Right forelimb (tissue), 1 donor: Measurements from ENCODE around the gene ANTXR2.

ENCODE experiments used
- DNase-seq: peaks from one replicate; pipeline ENCODE4 v3.0.0-alpha.2; 2018

The ANTXR2 gene

DNA sequence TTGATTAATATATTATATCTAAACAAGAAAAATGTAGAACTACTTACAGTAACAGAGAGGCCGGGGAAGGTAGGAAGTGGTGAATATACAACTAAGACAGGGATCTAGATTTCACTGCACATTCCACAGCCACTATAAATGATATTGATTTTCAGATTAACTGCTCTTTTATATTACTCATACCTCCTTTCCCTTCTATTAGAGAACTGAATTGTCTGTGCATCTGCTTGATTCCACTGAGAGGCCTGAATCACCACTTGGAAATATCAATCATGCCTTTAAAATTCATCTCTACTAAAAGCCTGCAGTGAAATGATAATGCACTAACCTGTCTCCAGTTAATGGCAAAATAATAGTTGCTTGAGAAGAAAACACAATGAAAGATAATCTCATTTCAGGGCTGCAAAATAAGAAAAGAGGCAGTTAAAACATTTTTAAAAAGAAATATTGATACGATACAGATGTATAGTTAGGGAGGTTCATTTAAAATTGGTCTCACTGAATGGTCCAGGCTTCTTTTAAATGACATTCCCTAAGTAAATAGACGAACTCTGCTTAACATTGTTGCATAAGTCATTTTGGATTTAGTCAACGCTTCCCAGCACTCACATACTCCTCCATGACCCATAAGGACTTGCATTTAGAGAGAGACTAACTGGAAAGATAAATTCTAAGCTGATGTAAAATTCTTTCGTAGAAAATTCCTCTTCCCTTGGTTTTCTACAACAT is 3.8 kb downstream of the ANTXR2 start:
- no peak for DNase-seq

DNA sequence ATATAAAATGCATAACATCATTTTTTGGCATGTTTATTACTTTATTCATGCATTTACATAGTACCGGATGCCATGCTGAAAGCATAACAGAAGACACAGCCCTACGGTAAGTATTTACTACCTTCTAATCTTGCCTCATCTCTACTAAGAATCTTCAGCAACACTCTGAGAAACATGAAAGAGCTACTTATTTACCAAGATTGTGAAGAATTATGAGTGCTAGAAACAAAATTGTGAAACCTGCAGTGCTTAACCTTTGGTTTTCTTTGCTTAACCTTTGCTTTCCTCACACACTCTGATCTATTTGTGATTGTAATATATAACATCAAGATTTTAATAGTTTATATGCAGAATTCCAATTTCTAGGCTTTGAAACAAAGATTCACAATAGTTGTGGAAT is 7.4 kb downstream of the ANTXR2 start:
- DNase-seq: no peak

DNA sequence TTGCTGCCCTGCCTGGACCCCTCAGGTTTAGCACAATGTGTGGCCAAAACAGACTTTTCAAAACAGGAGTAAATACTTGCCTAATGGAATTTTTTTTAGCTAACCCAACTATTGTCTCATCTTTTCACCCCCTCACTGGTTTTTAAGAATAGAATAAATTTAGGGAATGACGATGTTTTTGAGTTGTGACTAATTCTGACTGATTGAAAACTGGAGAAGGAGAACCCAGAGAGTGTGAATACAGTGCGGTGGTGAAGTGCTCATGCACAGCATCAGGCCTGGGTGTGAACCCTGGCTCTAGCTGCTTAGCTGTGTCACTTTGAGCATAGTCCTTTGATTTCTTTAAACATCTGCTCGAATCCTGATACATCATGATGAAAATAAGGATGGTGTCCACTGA is 10.5 kb downstream of the ANTXR2 start:
- DNase-seq: no peak

DNA sequence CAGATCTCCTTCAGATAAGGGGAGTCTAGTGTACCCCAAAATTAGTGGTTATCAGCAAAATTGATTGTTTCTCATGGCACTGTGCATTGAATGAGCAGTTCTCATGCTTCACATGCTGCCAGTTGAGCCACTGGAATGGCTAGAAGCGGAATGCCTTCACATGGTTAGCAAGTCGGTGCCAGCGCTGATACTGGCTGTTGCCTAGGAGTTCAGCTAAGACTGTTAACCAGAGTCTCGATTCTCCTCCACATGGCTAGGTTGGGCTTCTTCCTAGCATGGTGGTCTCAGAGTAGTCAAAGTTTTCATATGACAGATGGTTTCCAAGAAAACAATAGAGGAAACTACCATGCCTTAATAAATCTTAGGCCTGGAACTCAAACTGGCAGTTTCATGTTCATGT is 12.2 kb downstream of the ANTXR2 start:
- no peak for DNase-seq

DNA sequence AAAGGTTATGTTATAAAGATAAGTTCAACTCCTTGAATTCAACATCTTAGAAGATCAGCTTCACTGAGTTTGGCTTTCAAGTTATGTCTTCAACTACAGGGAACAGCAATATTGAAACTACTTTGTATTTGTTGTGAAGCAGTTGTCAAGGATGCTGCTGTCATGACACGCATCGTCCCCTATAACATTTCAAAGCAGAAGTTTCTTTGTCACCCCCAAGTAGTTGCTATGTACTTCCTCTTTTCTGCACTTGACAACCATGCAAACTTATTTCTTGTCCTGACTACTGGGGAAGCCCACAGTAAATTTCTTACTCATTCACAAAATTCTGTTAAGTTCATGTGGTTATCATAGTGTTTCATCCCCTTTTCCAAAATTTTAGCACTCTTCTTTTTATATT is 14.3 kb downstream of the ANTXR2 start:
- DNase-seq: no peak

DNA sequence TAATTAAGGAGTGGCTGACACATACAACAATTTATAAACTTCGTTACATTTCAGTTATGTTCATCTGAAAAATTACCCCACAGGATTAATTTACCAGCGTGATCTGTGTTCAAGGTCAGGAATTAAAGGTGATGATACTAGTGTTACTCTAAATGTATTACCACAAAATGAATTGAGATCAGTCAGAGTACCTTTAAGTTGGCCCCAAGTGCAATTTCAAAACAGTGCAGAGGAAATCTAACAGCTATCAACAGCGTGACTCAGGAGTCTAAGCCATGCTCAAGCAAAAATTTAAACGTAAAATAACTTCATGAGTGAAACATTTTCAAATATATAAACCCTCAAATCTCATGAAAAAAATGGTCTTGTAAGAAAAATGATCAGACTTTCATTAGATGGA is 18.7 kb downstream of the ANTXR2 start:
- no peak for DNase-seq

DNA sequence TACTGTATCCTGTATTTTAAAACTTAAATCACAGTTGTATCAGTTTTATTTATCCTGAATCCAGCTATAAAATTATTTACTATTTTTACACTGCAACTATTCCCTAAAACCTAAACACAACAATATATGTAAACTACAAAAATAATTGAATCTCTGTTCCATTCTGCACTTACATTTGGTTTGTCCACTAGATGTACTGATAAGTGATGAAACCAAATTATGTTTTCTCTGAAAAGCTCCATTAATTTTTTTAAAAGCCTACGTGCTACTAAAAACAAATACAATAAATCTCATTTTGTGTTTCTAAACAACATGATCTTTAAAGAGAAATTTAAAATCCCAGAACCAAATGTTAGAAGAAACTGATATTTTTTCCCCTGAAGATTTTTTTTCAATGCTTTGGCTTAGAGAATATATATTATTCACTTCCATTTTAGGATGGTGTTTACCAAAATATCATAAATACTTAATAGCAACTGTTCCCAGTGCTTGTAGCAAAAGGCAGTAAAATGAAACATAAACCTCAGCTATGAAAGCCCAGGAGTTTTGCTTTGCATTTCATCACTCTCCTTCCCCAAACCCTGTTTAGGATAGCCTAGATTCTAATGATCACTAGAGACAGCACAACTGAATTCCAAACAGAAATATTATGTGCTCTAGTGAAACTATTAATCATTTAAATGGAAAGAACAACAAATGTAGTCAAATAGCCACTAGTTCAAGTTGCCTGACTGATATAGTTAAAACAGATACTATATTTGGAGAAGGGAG is 19.7 kb downstream of the ANTXR2 start:
- DNase-seq: no peak

DNA sequence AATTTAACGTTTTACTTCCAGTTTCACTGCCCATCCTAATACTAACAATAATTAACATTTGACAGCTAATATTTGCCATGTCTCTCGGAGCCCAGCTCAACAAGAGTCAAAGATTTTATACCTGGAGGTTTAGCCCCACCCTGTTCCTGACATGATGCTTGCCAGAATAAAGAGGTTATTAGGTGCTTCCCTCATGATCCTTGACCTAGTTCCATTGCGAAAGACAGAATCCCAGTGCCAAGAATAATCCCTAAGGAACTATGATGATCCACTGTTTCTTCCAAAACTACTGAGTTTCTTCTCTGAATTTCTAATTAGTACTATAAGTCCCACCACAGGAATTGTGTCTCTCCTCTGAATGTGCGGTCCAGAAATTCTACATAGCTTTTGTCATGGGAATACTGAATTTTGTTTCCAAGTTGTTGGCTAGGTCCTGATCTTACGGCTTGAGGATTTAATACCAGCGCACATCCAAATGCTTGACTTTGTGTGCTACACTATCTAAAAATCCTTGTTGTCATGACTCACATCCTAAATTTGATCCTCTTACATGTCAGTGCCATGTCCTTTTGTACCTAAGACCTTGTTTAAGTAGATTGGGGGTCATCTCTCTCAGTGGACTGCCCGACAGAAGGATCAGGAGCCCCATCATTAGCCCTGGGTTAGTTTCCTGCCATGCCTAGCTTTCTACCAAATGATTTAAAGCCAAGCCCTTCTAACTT is 23.1 kb downstream of the ANTXR2 start:
- no peak for DNase-seq

DNA sequence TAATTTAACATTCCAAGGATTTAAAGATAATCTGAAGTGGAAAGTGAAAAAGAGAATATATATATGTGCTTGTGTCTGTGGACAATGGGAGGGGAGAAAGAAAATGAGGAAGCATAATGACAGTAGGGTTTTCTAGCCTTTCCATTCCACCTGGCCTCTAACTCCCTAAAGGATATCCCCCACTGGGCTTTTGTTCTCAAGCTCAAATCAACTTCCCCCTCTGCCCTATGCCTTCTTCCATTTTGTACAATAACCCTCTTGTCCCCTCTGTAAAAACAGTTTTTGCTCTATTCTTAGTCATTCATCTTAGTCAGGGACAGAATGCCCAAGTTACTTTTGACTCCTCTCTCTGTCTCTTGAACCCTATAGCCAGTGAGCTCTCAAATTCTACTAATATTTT is 23.6 kb downstream of the ANTXR2 start:
- no peak for DNase-seq

DNA sequence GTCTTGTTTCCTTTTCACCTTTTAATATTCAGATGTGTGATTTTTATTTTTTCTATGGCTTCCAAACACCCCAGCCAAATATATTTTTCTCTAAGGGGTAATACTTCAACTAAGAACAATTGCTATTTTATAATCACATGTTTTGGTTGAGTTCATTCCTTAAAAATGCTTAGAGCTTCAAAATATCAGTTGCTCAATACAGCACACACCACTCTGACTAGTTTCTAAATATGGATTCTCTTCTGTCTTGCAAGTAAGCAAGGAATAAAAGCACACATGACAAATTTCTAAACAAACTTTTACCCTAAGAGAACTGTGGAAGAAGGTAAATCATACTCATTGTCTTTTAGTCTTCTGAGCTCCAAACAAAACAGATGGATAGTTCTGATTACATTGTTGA is 27.2 kb downstream of the ANTXR2 start:
- no peak for DNase-seq

DNA sequence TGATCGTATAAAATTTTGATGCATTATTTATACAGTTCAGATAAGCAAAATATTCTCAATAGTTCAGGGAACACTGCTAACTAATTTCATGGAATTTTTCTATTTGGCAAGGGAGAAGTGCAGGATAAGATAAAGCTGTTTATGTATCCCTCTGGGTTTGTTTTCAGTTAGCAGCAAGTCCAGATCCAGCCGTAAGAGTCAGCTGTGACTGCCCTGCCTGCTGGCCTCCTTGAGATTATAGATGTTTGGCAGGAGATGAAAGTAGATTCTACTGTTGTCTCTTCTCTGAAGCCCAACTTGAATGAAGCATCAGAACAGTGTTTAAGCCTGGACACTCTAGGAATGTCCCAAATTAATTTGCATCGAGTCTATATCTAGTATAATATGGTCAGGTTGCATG is 29.5 kb downstream of the ANTXR2 start:
- no peak for DNase-seq

DNA sequence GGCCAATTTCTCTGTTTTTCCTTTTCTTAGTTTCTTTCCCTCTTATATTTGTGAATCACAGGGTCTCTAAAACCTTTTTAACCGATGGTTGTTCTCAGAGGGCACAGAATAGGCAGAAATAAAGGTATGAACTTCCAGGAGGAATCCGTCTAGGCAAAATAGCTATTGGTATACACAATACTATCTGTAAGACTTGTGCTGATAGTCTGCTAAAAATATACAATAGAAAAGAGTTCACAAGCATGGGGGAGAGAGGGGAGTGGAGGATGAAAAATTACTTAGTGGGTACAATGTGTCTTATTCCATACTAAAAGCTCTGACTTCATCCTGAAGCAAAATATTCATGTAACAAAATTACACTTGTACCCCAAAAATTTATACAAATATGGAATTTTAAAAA is 30.2 kb downstream of the ANTXR2 start:
- no peak for DNase-seq

DNA sequence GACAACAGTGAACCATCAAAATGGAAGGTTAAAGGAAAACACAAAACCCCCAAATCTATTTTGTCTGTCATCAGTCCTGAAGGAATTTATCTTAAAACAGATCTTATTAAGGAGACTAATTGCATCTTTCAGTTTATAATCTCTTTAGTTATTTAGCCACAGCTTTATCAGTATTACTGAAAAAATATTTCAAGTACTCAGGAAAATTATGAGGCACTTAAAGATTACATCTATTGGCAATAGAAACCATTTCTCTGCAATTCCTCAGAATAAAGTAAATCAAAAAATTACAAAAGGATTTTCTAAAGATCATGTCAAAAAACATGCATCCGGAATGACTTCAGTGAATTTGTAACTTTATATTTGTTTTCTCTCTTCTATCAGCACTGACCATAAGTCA is 35.2 kb downstream of the ANTXR2 start:
- no peak for DNase-seq

DNA sequence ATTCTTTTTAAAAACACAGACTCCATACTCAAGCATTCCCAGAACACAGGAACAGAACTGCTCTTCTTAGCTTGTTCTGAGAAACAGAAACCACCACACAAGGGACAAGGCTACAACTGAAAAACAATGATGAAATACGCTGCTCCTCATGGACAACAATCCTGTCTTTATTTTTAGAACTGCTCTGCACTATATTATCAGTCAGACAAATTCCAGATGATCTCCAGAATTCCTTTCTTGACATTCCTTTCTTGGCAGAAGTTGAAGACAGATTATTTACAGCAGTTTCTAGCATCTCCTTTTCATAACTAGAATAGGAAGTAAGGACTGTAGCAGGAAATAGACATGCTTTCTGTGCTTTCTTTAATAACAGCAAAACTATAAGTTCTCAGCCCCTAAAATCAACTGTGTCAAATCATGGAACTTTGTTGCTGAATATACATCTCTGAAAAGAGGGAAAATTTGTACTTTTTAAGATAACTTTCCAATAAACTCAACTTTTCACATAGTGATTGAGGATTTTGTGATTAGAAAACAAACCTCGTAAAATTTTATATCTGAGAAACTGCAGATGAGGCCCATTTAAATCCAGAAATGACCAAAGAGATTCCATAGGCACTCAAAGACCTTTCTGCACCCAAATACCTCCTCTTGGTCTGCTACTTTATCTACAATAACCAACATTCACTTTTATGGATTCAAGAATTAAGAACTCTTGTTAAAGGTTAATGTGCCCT is 35.9 kb downstream of the ANTXR2 start:
- DNase-seq: no peak

DNA sequence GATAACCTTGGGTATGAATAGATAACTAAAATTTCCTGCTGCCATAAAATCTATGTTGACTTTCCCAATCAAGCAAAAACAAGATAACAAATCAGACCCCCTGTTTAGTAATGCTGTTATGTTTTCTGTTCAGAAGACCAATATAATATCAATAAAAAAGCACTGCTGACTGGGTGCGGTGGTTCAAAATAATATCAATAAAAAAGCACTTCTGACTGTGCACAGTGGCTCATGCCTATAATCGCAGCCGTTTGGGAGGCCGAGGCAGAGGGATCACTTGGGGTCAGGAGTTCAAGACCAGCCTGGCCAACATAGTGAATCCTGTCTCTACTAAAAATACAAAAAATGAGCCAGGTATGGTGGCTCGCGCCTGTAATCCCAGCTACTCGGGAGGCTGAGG is 36.7 kb downstream of the ANTXR2 start:
- no peak for DNase-seq

DNA sequence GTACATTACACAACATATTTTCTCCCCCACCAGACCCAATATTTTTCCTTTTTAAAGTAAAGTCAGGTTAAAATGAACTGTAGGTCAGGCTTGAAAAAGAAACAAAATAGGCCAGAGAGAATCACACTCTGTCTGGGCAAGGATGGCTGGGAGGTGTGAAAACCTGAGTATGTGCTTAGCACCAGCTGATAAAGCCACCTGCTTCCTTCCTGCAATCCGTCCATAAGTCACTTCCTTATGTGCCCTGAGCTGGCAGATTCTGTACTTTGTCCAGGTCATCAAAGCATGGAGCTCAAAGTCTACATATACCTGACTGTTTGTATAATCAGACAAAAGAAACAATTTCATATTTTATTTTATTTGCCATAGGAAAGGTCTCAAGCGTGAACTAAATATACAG is 37.7 kb downstream of the ANTXR2 start:
- DNase-seq: no peak

DNA sequence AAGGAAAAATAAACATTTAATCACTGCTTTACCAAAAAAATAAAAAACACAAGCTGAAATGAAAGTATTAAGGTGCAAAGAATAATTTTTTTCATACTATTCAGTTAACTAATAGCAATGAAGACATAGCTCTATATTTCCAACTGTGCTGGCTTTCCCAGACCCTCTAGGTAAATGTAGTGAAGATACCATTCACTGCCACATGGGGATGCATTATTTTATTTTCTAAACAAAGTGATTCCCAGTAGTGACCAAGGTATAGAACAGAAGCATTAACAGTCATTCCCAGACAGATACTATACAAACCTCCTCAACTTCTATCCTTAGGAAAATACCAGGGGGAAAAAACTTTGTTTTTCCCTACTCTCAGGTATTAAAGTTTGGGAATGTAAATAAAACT is 39.4 kb downstream of the ANTXR2 start:
- no peak for DNase-seq

DNA sequence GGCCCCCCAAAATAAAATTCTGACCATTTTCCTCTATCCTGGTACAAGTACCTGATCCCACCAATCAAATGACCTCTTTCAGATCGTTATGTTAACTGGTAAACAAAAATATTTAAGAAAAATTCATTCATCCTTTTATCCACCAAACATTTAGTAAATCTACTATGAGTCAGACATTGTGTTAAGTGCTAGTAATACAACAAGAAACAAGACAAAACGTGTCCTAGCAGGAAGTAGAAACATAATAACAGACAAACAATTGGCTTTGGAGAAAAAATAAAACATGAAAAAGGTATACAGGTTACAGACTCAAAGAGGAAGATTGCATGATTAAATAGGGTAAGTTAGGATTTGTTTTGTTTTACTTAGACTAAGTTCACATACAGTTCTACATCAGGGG is 43.7 kb downstream of the ANTXR2 start:
- no peak for DNase-seq

DNA sequence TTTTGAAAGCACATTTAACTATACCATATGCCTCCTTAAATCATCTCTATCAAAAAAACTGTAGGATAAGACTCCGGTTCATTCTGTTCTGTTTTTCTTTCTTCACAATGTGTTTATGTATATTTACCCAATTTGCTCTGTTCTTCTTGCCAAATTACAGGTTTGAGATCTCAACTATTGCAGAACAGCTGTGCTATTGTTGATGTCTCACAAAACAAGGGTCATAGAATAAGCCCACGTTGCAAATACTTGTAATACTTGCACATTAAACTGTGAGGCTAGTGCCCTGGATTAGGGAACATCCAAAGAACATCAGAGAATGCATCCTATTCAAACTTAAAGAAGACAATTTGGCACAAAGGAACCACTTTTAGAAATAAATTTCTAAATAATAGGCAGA is 45.4 kb downstream of the ANTXR2 start:
- no peak for DNase-seq

DNA sequence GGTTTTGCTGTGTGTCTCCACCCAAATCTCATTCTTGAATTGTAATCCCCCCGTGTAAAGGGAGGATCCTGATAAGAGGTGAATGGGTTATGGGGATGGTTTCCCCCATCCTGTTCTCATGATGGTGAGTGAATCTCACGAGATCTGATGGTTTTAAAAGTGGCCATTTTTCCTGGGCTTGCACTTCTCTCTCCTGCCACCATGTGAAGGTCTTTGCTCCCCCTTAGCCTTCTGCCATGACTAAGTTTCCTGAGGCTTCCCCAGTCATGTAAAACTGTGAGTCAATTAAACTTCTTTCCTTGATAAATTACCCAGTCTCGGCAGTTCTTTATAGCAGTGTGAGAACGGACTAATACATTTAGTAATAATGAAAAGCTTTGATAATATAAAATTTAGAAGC is 46.9 kb downstream of the ANTXR2 start:
- no peak for DNase-seq

DNA sequence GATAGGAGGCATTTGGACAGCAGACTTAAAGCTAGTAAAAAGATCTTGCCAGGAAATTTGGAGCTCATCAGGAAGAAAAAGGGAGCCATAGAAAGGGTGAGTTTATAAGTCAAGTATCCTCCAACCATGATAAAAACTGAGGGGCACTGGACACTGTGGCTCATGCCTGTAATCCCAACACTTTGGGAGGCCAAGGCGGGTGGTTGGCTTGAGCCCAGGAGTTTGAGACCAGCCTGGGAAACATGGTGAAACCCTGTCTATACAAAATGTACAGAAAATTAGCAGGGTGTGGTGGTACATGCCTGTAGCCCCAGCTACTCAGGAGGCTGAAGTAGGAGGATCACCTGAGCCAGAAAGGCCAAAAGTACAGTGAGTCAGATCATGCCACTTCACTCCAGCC is 48.7 kb downstream of the ANTXR2 start:
- no peak for DNase-seq

DNA sequence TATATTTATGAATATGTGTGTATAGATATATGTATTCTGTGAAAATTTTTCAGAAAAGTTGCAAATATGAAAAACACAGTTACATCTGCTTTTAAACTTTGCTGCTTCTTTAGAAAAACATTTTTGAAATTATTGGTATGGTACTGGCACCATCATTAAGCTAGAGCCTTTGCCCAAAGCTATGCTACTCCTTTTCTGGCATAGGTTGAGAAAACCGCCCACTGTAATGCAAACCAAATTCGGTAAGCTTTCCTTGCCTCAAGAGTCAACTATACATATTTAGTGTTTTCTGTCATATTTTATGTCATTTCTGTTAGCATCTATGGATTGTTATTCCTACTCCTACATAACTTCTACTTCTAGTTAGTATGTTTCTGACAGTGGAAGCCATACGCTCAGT is 50.7 kb downstream of the ANTXR2 start:
- DNase-seq: no peak

DNA sequence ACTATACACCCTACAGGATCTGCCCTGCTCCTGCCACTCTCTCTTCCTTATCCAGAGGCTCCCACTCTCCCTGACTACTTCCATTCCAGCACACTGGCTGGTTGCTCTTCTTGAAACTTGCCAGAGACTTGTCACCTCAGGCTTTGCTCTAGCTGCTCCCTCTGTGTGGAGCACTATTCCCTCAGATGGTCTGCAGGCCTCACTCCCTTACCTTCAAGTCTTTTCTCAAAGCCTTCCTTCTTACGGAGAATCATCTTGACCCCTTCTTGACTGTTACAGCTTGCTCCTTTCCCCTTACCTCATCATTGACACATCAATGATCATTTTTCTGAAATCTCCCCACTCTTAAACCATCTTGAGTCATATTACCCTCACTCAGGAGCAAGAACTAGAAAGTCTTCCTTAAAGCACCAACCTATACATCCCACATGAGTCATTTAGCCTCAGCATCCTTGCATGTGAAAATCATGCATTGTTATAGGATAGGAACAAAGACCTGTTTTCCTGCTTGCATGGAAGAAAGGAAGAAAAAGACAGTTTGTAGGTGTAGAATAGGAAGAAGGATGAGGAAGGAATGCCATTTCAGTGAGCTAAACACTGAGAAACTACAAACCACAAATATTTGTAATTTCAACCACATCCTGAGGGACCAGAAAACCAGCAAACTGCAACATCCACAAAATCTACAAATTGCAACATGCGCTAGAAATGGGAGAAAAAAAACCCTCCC is 55.7 kb downstream of the ANTXR2 start:
- no peak for DNase-seq
